Lower lobe of right lung (tissue), 2 donors: Measurements from ENCODE around the gene SH3RF3. TPM values are rescaled to one million over a fixed set of nuclear protein-coding genes. Genes with fewer than 3 reads are reported as not detected.

Source experiments
- ATAC-seq, 2 donors: fragments of 200-7000 bp; cut with Tn5 transposase; one replicate each; pipeline ENCODE4 v1.9.1; 2020 to 2022; ENCODE audit warnings: mild to moderate bottlenecking in 2 of 2, moderate library complexity in 2 of 2
- DNase-seq: peaks from one replicate; pipeline ENCODE4 v3.0.0-alpha.2; 2020
- H3K27ac ChIP-seq: fragments of 200-600 bp; one replicate; pipeline ENCODE4 v1.8.0; 2022
- H3K27me3 ChIP-seq: fragments of 200-600 bp; one replicate; pipeline ENCODE4 v1.8.0; 2022; ENCODE audit warnings: low read depth
- H3K36me3 ChIP-seq: fragments of 200-600 bp; one replicate; pipeline ENCODE4 v1.8.0; 2022; ENCODE audit warnings: mild to moderate bottlenecking
- H3K4me1 ChIP-seq: fragments of 200-600 bp; one replicate; pipeline ENCODE4 v1.8.0; 2022
- H3K4me3 ChIP-seq: fragments of 200-600 bp; one replicate; pipeline ENCODE4 v1.8.0; 2022; ENCODE audit warnings: mild to moderate bottlenecking
- H3K9me3 ChIP-seq: fragments of 200-600 bp; one replicate; pipeline ENCODE4 v1.8.0; 2022
- CTCF ChIP-seq: fragments of 200-600 bp; IDR thresholded peaks from one replicate; pipeline ENCODE4 v1.8.0; 2022; ENCODE audit warnings: antibody characterized with exemption, mild to moderate bottlenecking
- intact Hi-C: fragments of 100-400 bp; cut with DNase I; formaldehyde crosslinking; loops from one replicate; pipeline ENCODE4 v1.11.0; 2022
- total RNA-seq: library from RNA; stranded (reverse); fragmentation: NEBNext Ultra II Directional; extraction: Animal tissue kit (Norgen Biotek cat#: 25700); gene quantifications from one replicate; pipeline ENCODE4 v1.2.1, GENCODE V29; 2021
- donor health status: DM: no; HTN: yes; CAD: no; lungs with severe emphysema.

Gene SH3RF3
- total RNA-seq, 1 donor from 2014 or later, result 5.7 TPM

- H3K9me3 ChIP-seq, result no peaks in the 10 kb centered on the region
- ATAC-seq (no peak), DNase-seq (no peak)
- no peak for TF ChIP-seq CTCF
- no peak overlapping the region for H3K4me3 ChIP-seq
- H3K27ac ChIP-seq, result no peak overlapping the region
- intact Hi-C loops, result no loop called here
- H3K4me1 ChIP-seq, result no peaks in the 10 kb centered on the region
- H3K27me3 ChIP-seq, result no peaks in the 10 kb centered on the region
- H3K36me3 ChIP-seq, result no peaks in the 10 kb centered on the region
Observed at GRCh38 chr2:109522063-109522374, 393.0 kb downstream of the SH3RF3 start.

- ATAC-seq, result peak in 1 of 2 donors; percentile 9
- no peak overlapping the region for H3K4me3 ChIP-seq
- no peaks in the 10 kb centered on the region for H3K27me3 ChIP-seq
- no peak overlapping the region for H3K27ac ChIP-seq
- intact Hi-C loops, result no loop called here
- no peaks in the 10 kb centered on the region for H3K9me3 ChIP-seq
- H3K4me1 ChIP-seq, result no peaks in the 10 kb centered on the region
- TF ChIP-seq CTCF, result no peak
- H3K36me3 ChIP-seq, result no peaks in the 10 kb centered on the region
- no peak for DNase-seq
Observed at GRCh38 chr2:109523121-109523520, 394.1 kb downstream of the SH3RF3 start.

GRCh38 chr2:109523536-109524361 is 394.7 kb downstream of the SH3RF3 start:
- no peak overlapping the region for H3K27ac ChIP-seq
- TF ChIP-seq CTCF, result no peak
- H3K4me1 ChIP-seq, result no peaks in the 10 kb centered on the region
- H3K36me3 ChIP-seq, result no peaks in the 10 kb centered on the region
- H3K4me3 ChIP-seq, result no peak overlapping the region
- H3K9me3 ChIP-seq, result no peaks in the 10 kb centered on the region
- DNase-seq, result no peak
- ATAC-seq, result peak in 1 of 2 donors; percentile 7
- intact Hi-C loops, result no loop called here
- no peaks in the 10 kb centered on the region for H3K27me3 ChIP-seq

GRCh38 chr2:109525836-109526235 is 396.8 kb downstream of the SH3RF3 start:
- intact Hi-C loops, result no loop called here
- H3K27me3 ChIP-seq, result no peaks in the 10 kb centered on the region
- no peak for TF ChIP-seq CTCF
- H3K27ac ChIP-seq, result no peak overlapping the region
- ATAC-seq, result no peak
- DNase-seq, result no peak
- no peaks in the 10 kb centered on the region for H3K9me3 ChIP-seq
- peaks cover 16% of the 10 kb centered on the region for H3K4me1 ChIP-seq
- H3K36me3 ChIP-seq, result no peaks in the 10 kb centered on the region
- H3K4me3 ChIP-seq, result no peak overlapping the region

GRCh38 chr2:109526442-109526970 is 397.5 kb downstream of the SH3RF3 start:
- Histone ChIP-seq H3K27ac (no peak overlapping the region), H3K9me3 (no peaks in the 10 kb centered on the region), H3K27me3 (no peaks in the 10 kb centered on the region), H3K4me1 (peaks cover 18% of the 10 kb centered on the region), H3K4me3 (no peak overlapping the region), H3K36me3 (no peaks in the 10 kb centered on the region)
- no peak for TF ChIP-seq CTCF
- DNase-seq, result no peak
- intact Hi-C loops, result no loop called here
- ATAC-seq, result no peak
